Dedifferentiated amniotic fluid mesenchymal stem cell (primary cell): ENCODE results near the gene SLC35B4.

Source experiments
- DNase-seq: peaks from one replicate; pipeline ENCODE4 v3.0.0-alpha.2; 2016; ENCODE audit errors: extremely low spot score

Gene SLC35B4

DNA sequence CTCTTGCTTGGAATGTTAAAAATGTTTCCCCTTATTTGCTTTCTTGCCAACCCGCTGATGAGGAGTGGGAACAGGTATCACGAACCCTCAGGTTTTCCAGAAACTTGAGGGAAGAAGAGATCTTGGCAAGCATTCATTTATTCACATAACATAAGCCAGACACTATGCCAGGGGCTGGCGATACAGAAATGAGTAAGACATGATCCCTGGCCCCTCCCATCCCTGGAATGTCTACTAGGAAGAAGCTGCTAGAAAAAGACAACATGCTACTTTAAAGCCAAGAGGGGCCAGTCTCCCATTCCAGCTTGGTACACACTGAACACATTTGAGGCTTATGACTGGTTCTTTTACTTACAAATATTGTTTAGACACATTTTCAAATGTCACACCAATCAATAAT, 26.4 kb downstream of the SLC35B4 start:
- no peak for DNase-seq

DNA sequence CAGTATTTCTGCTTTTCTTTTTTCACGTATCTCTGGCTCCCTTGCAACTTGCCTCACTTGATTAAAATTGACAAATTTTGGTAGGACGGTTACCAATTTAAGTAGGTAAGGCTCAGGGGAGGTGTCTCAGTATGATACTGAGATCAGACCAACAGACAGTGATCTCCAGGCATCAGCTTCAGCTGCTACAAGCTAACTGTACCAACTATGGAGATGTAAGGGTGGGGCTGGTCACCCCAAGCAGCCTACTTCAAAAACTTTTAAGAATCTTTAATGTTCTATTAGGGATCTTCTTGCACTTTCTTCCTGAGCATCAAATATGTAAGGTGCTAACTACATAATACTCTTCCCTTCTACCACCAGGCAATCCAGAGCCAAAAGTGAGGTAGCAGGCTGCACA, 26.9 kb downstream of the SLC35B4 start:
- no peak for DNase-seq

- no peak for DNase-seq
Observed at GRCh38 chr7:134289423-134289822, 27.3 kb downstream of the SLC35B4 start.

DNA sequence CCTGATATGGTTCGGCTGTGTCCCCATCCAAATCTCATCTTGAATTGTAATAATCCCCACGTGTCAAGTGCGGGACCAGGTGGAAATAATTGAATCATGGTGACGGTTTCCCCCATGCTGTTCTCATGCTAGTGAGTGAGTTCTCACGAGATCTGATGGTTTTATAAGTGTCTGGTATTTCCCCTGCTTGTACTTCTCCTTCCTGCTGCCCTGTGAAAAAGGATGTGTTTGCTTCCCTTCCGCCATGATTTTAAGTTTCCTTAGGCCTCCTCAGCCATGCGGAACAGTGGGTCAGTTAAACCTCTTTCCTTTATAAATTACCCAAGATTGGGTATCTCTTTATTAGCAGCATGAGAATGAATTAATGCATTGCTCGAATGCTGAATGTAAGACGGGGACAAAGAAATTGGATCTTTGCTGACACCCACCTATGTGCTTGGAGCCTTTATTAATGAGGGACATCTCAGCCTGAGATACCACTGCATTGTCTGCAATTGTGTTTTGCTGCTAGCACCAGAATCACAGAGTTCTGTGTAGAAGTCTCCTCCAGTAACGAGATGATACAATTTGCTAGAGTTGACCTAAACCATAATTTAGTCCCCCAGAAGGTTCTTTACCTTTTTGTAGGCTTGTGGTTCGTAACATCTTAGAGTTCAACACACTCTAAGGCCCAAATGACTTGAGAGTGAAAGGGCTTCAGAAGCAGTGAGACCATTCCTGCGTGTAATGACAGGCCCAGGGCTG, 28.6 kb downstream of the SLC35B4 start:
- DNase-seq = no peak

- DNase-seq = no peak
Observed at GRCh38 chr7:134284952-134285351, 31.8 kb downstream of the SLC35B4 start.

GRCh38 chr7:134284011-134284410, 32.7 kb downstream of the SLC35B4 start:
- DNase-seq = no peak

GRCh38 chr7:134280508-134280907, 36.2 kb downstream of the SLC35B4 start:
- no peak for DNase-seq

DNA sequence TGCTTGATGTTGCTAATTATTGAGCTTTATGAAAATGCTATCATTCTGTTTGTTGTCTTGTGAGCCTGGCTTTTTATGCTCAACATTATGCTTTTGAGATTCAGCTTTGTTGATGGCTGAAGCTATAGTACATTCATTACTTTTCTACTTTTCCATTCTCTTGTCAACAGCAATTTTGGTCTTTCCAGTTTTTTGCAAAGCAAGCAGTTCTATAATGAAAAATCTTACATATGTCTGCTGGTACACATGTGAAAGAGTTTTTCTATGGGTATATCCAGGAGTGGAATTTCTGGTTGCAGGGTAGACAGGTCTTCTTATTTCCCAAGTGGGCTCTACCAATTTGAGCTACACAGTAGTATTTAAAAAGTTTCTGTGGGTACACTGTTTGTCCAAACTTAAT, 36.8 kb downstream of the SLC35B4 start:
- DNase-seq = no peak

DNA sequence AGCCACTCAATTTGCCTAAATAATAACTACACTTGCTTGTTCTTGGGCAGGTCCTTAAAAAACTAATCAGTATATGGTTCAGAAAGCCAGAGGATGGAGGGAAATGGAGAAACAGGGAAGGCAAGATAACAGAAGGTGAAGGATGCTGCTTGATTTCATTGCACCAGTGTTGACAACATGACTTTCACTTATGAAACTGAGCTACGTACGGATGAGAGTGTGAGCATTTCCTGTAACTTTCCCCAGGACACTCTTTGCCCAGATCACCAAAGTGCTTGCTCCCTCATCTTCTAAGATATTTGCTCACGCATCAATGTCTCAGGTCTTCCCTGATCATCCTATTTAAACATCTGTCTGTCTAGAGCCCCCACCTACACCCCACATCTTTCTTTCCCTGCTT, 37.4 kb downstream of the SLC35B4 start:
- DNase-seq = no peak

- no peak for DNase-seq
Observed at GRCh38 chr7:134278502-134279153, 38.1 kb downstream of the SLC35B4 start.

GRCh38 chr7:134276951-134277350, 39.8 kb downstream of the SLC35B4 start:
- no peak for DNase-seq

DNA sequence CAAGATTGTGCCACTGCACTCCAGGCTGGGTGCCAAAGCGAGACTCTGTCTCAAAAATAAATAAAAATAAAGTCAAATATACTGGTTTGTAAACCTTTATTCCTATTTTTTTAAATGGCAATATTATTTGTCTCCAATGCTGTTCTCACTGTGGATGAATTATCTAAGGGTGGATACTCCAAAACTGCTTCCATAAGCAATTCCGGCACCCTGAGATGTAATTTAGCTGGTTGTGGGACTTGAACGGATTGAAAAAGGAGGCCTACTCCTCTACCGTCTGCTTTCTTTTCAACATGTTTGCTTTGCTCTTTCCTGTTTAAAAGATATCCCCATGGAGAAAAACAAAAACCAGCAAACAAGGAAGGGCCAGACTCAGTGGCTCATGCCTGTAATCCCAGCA, 54.4 kb downstream of the SLC35B4 start:
- no peak for DNase-seq

- no peak for DNase-seq
Observed at GRCh38 chr7:134255814-134256213, 60.9 kb downstream of the SLC35B4 start.

- DNase-seq = no peak
Observed at GRCh38 chr7:134254311-134254710, 62.4 kb downstream of the SLC35B4 start.

DNA sequence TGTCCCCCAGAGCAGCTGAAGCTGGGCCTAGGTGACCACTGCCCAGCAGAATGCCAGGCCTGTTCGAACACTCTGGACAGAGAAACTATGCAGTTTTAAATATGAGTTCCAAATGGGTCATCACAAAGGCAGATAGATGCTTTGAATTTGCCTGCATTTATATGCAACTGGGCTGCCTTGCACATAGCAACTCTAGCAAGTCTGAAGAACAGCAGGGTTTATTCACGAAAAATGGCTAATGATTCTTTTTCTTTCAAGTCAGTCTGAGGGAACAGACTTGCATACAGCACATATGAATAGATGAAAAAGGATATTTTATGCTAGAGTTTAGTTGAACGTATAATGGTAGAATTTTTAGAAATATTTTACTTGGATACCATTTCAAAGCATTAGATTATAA, 68.5 kb downstream of the SLC35B4 start:
- DNase-seq = no peak

DNA sequence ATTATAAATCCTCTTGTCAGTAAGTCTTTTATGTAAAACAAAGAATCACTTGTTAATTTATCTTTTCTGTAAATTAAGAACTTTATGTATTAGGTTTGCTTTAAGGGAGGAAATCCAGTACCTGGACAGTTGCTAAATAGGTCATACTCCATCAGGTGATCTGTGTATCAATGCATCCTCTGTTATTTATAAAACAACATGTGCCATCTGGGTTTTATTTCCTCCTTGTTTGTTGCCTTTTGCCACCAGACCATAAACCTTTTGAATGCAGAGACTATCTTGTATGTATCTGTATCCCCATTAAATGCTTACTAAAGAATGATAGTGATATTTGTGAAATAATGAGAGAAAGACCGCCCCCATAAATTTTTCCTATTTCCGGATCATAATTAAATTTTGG, 70.0 kb downstream of the SLC35B4 start:
- no peak for DNase-seq

- DNase-seq = no peak
Observed at GRCh38 chr7:134246347-134246746, 70.4 kb downstream of the SLC35B4 start.

DNA sequence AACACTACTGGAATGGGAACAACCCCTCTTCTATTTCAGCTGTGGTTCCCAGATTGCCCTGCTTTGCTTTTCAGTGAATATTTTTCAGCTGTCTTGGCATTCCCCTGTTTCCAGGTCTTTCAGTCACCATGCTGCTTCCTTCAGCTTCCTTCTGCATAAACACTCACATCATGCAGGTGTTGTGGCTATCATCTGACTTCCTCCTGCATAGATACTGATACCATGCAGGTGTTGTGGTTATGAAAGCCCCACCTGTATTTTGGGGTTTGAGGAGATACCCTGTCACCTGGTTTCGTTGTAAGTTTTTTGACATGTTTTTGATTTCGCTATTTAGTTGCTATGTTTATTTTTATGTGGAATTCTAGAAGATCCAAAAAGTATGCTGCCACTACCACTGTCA, 71.5 kb downstream of the SLC35B4 start:
- DNase-seq = no peak
